ENCODE measurements around the gene TP53TG3C. TPM values are rescaled to one million over a fixed set of nuclear protein-coding genes. Genes with fewer than 3 reads are reported as not detected.
"Not testable (repeated sequence)": the region's sequence is repeated elsewhere in the genome, so short reads cannot be mapped to it uniquely, and the experiment has no call there.

The TP53TG3C gene, protein sequence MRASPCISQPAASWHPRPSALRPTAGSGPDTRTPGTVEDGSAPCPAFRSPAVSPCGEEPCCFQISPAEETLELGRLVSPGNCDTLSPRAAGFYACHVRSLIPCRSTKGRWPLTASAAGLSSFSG
- total RNA-seq (ENCODE audit: unreplicated experiment): not detected
- long read RNA-seq: 0 reads

DNA sequence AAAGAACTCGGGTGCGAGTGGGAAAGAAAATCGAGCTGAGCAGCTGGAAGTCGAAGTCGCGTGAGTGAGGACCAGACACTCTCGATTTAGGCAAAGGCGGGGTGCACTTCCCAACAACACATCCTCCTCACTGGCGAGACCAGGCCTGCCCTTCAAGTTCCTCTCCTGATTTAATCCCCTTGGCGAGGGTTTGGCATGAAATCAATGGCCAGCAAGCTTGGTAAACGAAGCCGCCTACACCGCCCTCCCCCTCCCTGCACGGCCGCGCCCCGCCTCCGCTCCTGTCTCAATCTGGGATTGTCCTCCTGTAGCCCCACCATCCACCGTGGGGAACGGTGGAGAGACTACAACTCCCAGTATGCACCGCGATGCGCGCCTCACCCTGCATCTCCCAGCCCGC lies at the start of gene TP53TG3C:
TP53TG3C (plus strand) TSS at position 301 of the 400 bp plus-strand sequence; CDS start at position 369, 68 bp downstream.
- H3K9me3 Mint-ChIP-seq (ENCODE audit: unreplicated experiment); H3K27ac Mint-ChIP-seq (ENCODE audit: unreplicated experiment); H3K4me1 Mint-ChIP-seq (ENCODE audit: unreplicated experiment); DNase-seq (ENCODE audit: low spot score); H3K4me3 Mint-ChIP-seq (ENCODE audit: unreplicated experiment); H3K27me3 Mint-ChIP-seq (ENCODE audit: unreplicated experiment); H3K36me3 Mint-ChIP-seq (ENCODE audit: low read depth, unreplicated experiment): not testable (repeated sequence)

Other genes with a start within 250 kb of the TP53TG3C start
- not detected for gene TP53TG3E, start 110.1 kb downstream of the TP53TG3C start, total RNA-seq (ENCODE audit: unreplicated experiment)
- gene TP53TG3B, start 166.6 kb downstream of the TP53TG3C start, total RNA-seq (ENCODE audit: unreplicated experiment): not detected